GM19023 (cell line): ENCODE data around the gene UBE2S.

ENCODE experiments used
- ATAC-seq: cut with Tn5 transposase; IDR thresholded peaks from one replicate; pipeline ENCODE4 v1.9.1; 2021; ENCODE audit warnings: mild to moderate bottlenecking, moderate library complexity; ENCODE audit not compliant: unreplicated experiment

The UBE2S gene

DNA sequence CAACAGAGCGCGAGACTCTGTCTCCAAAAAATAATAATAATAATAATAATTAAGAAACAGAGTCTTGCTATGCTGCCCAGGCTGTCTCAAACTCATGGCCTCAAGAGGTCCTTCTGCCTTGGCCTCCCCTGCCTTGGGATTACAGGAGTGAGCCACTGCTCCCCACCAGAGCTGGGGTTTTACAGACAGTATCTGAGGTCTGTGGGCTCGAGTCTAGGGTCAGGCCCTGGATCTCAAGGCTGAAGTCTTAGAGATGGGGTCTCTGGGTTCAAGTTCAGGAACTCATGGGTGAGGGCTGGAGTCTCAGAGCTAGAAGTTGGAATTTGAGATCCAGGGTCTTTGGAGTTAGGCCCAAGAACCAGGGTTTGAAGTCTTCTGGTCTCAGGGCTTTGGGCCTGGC is 40.8 kb downstream of the UBE2S start:
- no peak for ATAC-seq

DNA sequence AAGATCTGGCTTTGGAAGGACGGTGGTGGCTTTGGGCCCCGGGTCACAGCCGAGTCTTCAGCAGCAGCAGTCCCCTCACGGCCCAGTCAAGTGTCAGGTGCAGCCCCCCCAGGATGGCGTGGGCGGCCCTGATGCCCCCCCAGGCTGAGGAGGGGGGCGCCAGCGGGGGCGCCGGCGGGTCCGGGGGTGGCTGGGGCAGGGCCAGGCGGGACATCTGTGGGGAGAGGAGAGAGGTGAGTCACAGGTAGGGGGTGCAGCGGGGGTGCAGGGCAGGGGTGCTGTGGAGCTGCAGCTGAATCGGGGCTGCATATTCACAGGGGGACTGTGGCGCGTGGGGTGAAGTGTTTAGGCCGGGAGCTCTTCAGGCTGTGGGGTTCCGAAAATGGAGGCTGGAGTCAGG is 41.6 kb downstream of the UBE2S start:
- no peak for ATAC-seq

DNA sequence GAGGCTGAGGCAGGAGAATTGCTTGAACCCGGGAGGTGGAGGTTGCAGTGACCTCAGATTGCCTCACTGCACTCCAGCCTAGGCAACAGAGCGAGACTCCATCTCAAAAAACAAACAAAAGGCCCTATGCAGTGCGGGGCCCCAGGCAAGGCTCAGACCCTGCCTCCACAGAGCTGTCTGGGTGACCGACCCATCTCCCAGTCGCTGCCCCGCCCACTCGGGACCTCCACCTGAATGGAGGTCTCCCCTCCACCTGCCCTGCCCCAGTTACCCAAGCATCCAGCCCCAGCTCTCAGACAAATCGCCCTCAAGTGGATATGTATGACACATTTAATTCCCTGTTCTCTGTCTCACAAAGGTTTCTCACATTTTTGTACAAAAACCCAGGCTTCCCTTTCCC is 42.3 kb downstream of the UBE2S start:
- ATAC-seq: no peak

DNA sequence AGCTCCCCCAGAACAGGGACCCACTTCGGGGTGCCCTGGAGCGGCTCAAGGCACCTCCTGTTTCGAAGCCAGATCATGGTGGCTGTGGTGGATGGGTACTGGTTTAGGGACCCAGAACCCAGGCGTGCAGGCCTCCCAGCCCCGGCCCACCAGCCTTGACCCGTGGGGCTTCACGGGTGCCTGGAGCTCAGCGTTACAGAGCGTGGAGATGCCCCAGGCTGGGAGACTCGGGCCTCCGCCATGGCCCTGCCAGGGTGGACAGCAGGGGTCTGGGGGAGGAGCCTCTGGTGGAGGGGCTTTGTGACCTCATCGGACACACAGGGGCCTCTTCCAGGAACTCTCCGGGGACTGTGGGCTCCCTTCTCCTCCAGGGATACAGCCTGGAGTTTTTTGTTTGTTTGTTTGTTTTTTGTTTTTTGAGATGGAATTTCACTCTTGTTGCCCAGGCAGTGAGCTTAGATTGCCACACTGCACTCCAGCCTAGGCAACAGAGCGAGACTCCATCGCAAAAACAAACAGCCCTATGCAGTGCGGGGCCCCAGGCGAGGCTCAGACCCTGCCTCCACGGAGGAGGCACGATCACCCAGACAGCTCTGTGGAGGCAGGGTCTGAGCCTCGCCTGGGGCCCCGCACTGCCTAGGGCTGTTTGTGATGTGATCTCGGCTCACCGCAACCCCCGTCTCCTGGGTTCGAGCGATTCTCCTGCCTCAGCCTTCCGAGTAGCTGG is 44.4 kb downstream of the UBE2S start, which contains the start of gene GARIN5B:
GARIN5B (minus strand) TSS at position 271 of the 727 bp plus-strand sequence; CDS start at position 77, 194 bp downstream.
- ATAC-seq: no peak

DNA sequence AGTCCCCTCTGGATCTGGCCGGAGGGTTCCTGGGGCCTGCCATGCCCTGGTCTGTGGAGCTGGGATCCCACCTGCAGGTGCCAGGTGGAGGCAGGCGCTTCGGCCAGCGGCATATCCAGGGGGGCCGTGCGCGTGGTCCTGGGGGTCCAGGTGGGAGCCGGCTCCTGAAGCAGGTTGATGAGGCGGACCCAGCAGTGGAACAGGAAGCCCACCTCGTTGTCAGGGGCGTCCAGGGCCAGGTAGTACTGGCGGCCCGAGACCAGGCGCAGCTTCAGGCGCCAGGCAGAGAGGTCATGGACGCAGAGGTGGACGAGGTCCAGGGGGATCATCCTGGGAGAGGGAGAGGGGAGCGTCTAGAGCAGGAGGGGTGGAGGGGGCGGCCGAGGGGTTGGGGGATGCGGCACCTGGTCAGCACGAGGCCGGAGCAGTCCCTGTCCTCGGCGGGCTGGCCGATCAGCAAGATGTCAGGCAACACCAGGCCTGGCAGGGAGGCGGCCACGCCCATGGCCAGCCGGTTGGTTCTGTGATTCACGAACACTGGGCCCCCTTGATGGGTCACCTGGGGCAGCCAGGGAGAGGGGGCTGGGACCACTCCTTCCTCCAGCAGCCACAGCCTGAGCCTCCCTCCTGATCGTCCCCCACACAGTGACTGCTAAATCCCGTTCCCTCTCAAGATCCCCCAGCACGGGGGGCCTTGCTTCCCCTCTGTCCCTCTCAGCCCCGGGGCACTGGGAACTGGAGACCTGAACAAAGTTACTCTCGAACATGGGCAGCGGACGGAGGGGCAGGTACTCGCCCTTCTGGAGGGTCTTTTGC is 45.2 kb downstream of the UBE2S start:
- ATAC-seq: no peak

DNA sequence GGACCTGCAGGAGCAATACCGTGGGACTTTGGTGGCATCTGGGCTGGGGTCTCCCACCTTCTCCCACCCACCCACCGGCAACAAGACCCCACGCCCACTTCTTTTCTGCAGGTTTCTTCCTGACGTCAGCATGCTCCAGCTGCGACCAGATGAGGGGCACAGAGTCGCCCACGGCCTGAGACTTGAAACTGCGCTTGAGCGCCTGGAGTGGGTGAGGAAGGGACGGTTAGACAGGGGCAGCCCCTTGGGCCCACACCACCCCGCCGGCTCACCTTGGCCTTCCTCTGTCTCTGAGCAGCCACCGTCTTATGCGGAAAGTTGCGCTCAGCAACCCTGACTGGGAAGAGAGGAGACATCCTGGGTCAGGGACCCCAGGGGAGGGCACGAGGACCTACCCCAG is 46.7 kb downstream of the UBE2S start:
- ATAC-seq: no peak

DNA sequence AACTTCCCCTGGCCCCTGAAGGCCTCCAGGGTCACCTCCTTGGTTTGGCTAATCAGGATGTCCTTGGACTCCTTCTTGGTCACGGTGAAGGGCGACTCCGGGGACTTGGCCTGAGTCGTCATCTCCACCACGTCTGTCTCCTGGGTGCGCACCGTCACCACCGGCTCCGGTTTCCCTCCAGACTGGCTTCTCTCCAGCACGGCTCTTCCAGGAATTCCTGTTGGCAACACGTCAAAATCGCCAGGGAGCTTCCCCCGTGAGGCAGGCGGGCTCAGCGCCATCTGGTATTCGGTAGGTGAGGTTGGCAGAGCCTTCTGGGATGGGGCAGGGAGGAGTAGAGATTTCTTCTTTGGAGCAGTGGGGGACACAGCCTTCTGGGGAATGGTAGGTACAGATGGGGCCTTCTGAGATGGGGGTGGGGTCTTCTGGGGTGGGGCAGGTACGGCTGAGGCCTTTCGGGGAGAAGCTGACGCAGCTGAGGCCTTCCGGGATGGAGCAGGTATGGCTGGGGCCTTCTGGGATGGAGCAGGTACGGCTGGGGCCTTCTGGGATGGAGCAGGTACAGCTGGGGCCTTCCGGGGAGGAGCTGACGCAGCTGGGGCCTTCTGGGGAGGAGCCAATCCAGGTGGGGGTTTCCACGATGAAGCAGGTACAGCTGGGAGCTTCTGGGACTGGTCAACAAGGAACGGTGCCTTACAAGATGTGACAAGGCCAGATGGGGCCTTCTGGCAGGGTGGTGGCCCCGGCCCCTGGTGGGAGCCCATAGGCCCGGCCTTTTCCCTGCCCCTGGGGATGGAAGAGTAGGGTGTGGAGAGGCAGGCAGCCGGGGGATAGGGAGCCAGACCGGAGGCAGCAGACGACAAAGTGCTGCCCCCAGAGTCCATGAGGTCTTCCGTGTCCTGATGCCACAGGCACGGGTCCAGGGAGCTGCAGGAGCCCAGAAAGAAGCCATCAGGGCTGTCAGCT is 48.4 kb downstream of the UBE2S start:
- ATAC-seq: no peak

DNA sequence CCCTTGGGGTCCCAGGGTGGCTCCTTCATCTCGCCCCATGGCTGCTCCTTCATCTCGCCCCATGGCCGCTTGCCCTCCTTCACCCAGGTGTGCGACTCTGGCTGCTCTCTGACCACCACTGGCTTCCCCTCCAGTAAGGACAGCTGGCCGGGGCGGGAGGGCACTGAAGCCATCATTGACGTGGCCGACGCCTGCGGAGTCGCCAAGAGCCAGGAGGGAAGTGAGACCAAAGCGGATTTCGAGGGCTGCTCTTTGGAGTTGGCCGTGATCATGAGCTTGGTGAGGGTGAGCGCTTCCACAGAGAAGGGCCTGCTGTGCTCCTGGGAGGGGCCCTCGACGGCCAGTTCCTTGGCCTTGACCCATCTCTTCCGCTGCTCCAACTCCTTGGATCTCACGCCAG is 49.1 kb downstream of the UBE2S start:
- ATAC-seq: no peak

DNA sequence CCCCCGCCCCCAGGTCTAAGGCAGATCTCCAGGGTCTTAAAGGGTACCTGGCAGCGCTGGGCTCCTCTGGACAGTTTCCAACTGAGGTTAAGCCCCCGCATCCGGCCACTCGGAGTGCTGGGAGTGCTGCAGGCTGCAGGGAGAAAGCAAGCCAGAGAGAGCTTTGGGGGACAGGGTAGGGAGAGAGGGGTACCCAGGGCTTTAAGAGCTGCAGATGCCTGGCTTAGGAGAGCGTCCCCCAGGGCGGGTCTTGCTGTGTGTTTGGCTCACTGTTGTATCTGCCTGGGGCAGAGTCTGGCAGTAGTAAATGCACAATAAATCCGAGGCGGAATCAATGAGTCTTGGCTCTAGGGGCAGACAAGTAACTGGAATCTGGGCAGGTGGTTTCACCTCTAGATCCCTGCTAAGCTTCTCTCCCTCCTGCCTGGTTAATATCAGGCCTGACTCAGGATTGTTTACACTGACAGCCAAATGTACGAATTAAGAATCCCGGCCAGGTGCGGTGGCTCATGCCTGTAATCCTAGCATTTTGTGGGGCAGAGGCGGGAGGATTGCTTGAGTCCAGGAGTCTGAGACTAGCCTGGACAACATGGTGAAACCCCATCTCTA is 52.3 kb downstream of the UBE2S start:
- ATAC-seq: no peak

DNA sequence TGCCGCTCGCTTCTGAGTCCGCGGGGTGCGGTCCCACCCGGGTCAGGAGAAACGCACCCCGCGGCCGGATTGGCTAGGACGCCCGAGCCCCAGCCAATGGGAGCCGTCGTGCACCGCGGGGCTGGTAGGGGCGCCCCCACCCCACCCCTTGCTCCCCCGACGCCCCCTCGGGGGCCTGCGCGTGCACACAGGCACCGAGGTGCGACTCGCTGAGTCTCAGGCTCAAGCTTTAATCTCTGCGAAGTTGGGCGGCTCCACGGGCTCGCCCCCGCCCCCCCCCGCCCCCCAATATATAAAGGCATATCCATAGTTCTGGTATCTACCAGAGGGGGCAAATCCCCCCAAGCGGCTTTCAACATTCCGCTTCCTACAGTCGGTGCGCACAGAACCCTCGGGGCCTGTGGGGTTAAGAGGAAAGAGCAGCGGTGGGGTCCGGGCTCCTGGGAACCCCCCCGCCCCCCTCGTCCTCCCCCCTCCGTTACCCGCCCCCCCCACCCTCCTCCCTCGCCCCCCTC is 52.8 kb downstream of the UBE2S start, which contains the start of gene COX6B2:
COX6B2 (minus strand) TSS at position 22 of the 515 bp plus-strand sequence. CDS start 198 bp downstream, outside the sequence.
- no peak for ATAC-seq

DNA sequence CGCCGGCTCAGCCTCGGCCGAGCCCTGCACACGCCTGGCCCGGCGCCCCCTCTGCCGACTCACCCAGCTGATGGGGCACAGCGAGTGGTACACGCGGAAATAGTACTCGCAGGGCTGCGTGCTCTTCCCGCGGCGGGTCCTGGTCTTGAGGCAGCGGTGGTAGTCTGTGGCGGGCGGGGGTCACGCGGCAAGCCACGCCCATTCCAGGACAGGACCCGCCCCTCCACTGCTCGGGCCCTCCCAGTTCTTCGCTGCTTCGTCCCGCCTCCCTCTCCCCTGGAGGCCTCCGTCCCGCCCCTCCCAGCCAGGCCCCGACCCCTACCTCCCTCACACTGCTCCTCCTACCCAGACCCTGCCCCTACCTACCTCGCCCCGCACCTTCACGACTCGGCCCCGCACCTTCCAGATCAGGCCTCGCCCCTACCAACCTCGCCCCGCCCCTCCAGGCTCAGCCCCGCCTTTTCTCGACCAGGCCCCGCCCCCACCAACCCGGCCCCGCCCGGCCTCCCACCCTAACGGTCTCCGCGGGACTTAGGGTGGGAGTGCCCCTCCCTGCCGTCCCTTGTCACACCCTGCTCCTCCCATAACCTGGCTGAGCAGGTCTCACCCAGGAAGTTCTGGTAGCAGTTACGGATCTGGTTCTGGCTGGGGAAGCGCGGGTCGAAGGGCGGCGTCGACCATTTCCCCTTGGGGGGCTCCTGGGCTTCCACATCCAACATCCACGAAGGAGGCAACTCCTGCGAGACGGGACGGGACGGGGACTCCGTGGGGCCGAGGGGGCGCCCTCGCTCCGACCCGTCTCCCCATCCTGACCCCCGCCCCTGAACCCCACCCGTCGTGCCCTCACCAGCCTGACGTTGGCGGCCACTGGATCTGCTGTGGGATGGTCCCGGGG is 53.5 kb downstream of the UBE2S start:
- no peak for ATAC-seq

DNA sequence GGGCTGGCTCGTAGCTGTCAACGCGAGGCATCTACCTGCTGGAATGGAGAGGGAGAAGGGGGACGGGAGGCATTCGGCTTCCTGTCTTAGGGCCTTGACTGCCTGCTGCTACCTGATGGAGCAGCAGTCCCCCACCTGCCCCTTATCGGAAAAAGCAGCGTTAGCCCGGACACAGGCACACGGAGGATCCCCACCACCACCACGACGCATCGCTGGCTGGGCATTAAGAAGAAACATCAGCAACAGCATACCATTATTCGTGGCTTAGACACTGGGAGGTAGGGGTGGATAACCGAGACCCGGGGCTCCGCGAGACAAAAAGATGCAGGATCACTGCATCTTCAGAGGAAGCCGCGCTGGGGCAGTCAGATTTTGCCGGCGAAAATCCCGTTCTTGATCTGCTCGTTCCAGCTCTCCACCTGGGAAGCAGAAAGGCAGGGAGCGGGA is 54.2 kb downstream of the UBE2S start:
- ATAC-seq: no peak

DNA sequence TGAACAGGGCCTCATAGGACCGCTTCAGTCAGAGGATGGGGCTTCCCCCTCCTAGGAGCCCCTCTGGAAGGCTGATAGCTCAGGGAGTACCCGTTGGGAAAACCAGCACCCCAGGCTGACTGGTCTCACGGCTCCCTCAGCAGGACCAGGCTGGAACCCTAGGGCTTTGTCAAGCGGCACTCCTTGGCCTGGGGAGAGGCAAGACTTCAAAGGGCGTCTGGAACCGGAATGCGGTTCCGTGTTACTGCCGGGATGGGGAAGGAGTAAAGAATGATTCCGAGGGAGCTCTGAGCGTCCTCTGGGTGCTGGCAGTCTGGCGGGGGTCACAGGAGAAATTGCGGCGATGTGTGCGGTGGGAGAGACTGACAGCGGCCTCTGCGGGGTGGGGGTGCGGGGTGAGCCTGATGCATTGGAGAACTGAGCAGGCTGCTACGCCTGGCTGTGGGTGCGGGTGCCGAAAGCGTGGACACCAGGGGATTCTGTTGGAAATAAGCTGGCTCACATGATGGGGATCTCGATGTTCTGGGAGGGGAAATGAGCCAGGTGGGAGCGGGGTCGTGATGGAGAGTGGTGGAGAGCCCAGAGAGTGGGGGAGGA is 54.9 kb downstream of the UBE2S start:
- no peak for ATAC-seq

DNA sequence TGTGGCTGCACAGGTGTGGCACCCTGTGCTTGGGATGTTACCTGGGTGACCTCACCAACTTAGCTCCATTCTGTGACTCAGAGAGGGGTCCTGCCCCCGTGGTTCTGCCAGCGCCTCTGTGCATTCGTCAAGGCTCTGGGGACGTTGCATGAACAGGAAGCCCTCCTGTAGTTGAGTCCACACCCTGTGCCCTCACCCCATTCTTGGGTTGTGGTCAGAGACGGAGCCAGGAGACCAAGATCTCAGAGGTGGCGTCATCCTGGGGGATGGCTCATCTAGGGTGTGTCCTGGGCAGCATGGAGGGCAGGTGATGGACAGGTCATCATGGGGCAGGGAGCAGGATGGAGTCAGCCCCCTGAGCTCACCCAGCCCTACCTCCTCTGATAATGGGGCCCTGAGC is 55.5 kb downstream of the UBE2S start:
- no peak for ATAC-seq

DNA sequence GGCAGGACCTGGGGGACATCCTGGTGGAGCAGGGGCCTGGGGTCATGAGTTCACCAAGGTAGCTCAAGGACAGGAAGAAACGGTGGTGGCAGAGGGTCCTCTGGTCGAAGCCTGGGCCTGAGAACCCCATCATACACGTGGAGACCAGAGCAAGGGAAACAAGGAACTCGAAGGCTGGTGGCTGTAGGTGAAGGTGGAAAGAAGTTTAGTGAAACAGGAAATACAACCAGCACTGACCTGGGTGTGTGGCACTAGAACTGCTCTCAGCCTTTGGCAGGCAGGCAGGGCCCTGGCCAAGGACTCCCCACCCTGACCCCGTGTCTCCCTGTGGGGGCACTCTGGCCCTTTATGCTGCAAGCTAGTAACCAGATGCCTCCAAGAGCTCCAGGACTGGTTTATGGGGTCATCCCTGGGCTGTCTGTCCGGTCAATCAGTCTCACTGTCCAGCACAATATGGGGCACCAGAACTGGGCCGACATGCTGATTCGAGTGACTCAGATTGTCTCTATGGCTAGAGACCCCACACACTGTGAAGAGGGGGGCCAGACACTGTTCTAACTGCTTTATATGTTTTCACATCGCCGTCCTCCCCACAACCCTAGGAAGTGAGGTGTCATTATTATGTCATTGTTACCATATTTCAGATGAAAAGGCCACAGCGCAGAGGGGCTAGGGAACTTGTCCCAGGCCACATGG is 56.8 kb downstream of the UBE2S start:
- ATAC-seq: no peak
